Measurements from ENCODE around the gene TM7SF3.
A peak's percentile ranks its signal among the peaks of the same experiment; 100 is the strongest.

- TF ChIP-seq CTCF (IDR thresholded peaks at IDR 0.05) (peak in 1 of 4 experiments; percentile 12), POLR2A (IDR thresholded peaks at IDR 0.05) (no peak), POLR2AphosphoS5 (IDR thresholded peaks at IDR 0.05) (no peak), EP300 (IDR thresholded peaks at IDR 0.05) (no peak)
These were observed 76.7 kb downstream of the TM7SF3 start for GRCh38 chr12:26937443-26937862.
